CD4-positive, alpha-beta T cell treated with Interleukin-12 subunit alpha and Interleukin-12 subunit beta, for 1 hour (primary cell): ENCODE data around the gene MMP10.

ENCODE experiments used
- DNase-seq: peaks from one replicate; pipeline ENCODE4 v3.0.0-alpha.2; 2020

MMP10 gene

DNA sequence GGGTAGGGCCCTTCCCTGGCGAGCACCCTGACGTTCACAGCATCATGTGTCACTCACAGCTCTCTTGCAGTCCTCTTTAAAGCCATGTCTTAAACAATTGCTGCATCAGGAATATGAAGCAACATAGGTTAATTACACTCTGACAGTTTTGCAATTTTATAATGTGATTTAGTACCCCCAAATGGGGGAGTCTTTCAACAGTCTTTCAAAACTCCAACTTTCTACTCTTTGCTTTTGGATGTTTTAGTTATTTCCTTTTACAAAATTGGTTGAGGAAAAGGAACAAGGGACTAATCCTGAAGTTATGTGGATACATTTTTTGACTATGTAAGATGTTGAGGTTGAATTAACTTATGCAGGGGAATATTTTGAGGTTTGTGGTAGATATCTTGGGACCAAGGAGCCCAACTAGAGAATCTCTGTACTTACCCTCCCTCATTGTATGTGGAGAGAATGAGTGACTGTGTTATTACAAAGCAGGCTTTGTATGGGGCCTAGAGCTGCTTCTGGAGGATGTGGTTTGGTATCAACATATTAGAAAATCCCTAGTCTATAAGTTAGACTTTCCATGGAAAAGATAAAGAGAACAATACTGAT, 55.4 kb downstream of the MMP10 start, which contains the start of gene MMP8:
Gene MMP8, minus strand, starts transcription at position 51 of the 597 bp plus-strand sequence. CDS start 99 bp downstream, outside the sequence.
- no peak for DNase-seq

- DNase-seq: no peak
Observed at GRCh38 chr11:102722821-102723220, 57.6 kb downstream of the MMP10 start.
